ENCODE results near the gene DISC1. TPM values are rescaled to one million over a fixed set of nuclear protein-coding genes. Genes with fewer than 3 reads are reported as not detected.

DISC1 gene
- total RNA-seq, 2 experiments from 2014 or later: 1.7 to 2.0 TPM

DNA sequence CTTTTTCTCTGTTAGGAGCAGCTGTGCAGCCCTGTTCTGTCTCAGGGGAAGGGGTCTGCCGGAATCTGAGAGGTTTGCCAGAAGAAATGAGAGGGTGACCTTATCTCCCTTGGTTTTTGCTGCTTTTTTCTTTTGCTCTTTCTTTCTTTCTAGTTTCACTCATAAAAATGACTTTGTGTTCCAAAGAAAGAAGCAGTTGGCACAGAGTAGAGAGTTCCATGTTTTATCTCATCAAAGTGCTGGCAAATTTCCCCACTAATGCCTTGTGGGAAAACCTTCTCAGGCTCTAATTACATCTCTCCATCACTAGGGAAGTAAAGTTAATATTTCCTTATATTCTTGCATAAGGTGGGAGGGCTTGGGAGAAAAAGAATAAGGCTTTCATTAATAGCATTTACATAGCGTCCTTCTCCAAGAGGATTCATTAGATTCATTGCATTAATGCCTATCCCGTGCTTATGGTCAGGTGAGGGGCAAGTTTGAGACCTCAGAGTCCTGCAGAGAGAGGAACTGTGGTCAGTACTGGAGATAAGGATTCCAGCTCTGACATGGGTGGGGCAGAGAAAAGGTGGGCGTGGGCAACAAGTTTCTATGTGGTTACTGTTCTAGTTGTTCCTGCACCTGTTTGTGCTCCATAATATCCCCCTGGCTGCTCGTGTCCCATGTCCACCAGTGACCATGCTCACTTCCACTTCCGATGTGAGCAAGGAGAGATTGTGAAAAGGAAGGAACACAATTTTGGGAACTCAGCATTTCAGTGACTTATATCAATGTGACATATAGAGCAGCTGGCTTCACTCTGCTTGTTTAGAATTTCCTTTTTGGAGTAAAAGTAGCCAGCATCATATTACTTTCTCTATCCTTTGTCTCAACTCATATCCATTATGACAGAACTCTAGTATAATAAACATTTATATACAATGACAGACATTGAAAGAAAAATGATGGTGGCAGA is 79.5 kb downstream of the DISC1 start:
- peaks cover 1% of the 10 kb centered on the region for H3K4me1 Mint-ChIP-seq
- no peak overlapping the region for H3K4me3 Mint-ChIP-seq
- H3K9me3 Mint-ChIP-seq: no peaks in the 10 kb centered on the region
- H3K27ac Mint-ChIP-seq: no peak overlapping the region
- no peaks in the 10 kb centered on the region for H3K27me3 Mint-ChIP-seq
- peaks cover 9% of the 10 kb centered on the region for H3K36me3 Mint-ChIP-seq
- DNase-seq: no peak

DNA sequence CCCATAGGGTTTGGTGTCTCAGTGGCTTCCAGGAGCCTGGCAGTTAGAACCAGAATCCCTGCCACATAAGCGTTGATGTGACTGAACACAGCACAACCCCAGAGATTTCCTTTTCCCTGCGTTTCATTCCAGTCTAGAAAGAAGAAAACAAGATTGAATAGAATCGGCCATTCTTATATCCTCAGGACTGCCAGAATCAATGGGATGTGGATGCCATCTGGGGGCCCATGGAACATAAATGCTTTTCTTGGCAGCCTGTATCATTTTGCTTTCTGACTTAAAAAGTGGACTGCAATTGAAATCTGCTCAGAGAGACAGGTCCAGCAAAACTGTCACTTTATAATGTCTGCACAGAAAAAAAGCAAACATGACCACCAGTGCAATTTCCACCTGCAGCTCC is 80.3 kb downstream of the DISC1 start:
- Mint-ChIP-seq H3K36me3 (peaks cover 11% of the 10 kb centered on the region), H3K9me3 (no peaks in the 10 kb centered on the region), H3K27ac (no peak overlapping the region), H3K4me3 (no peak overlapping the region), H3K27me3 (no peaks in the 10 kb centered on the region), H3K4me1 (peaks cover 1% of the 10 kb centered on the region)
- DNase-seq: no peak

DNA sequence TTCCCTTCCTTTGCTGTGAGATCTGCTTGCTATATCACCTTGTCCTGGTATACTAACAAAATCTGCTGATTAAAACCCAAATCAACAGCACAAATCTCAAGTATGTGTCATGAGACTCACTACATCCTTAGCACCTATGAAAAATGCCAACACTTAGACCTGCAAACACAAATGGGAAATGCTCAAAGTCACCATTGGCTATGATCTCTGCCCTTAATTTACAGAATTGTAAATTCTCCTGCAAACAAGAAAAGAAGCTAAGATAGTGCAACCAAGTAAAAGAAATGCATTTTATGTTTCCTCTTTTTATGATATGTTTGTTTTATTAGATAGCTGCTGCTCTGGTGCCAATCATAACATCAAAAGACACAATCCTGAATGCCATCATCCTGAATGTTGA is 80.8 kb downstream of the DISC1 start:
- Mint-ChIP-seq H3K4me3 (no peak overlapping the region), H3K36me3 (peaks cover 11% of the 10 kb centered on the region), H3K27ac (no peak overlapping the region), H3K27me3 (no peaks in the 10 kb centered on the region), H3K9me3 (no peaks in the 10 kb centered on the region), H3K4me1 (peaks cover 1% of the 10 kb centered on the region)
- DNase-seq: no peak

DNA sequence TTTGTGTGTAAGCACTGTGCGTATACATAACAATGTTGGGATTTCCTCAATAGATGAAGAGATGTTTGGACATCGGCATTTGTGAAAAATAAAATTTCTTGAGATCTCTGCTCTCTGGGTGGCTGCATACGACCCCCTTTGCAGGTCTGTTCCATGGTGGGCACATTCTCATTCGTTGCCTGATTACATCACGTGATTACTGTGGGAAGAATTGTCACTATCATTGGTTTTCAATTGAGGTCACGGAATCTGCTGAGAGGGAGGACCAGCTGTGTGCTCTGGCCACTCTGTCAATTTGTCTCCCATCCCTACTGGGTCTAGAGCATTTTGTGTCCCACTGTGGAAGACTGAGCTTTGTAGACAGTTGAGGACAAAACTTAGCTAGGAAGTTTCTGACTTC is 81.8 kb downstream of the DISC1 start:
- Mint-ChIP-seq H3K27me3 (no peaks in the 10 kb centered on the region), H3K4me3 (no peak overlapping the region), H3K9me3 (peaks cover 7% of the 10 kb centered on the region), H3K4me1 (peaks cover 1% of the 10 kb centered on the region), H3K36me3 (peaks cover 9% of the 10 kb centered on the region), H3K27ac (no peak overlapping the region)
- DNase-seq: no peak

DNA sequence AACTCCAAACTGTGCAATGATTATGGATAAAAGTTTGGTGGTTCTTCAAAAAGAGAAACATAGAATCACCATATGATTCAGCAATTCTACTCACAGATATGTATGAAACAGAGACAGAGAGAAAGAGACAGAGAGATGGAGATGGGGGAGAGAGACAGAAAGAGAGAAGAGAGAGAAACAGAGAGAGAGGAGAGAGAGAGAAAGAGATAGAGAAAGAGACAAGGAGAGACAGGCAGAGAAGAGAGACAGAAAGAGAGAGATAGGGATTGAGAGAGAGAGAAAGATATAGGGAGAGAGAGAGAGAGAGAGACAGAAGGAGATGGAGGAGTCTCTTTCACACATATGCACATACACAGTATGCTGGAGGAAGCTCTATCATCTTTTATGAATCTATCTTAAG is 87.8 kb downstream of the DISC1 start:
- no peak for DNase-seq
- Mint-ChIP-seq H3K4me1 (peaks cover 2% of the 10 kb centered on the region), H3K27ac (no peak overlapping the region), H3K4me3 (no peak overlapping the region), H3K9me3 (peaks cover 9% of the 10 kb centered on the region), H3K36me3 (peaks cover 8% of the 10 kb centered on the region), H3K27me3 (no peaks in the 10 kb centered on the region)

DNA sequence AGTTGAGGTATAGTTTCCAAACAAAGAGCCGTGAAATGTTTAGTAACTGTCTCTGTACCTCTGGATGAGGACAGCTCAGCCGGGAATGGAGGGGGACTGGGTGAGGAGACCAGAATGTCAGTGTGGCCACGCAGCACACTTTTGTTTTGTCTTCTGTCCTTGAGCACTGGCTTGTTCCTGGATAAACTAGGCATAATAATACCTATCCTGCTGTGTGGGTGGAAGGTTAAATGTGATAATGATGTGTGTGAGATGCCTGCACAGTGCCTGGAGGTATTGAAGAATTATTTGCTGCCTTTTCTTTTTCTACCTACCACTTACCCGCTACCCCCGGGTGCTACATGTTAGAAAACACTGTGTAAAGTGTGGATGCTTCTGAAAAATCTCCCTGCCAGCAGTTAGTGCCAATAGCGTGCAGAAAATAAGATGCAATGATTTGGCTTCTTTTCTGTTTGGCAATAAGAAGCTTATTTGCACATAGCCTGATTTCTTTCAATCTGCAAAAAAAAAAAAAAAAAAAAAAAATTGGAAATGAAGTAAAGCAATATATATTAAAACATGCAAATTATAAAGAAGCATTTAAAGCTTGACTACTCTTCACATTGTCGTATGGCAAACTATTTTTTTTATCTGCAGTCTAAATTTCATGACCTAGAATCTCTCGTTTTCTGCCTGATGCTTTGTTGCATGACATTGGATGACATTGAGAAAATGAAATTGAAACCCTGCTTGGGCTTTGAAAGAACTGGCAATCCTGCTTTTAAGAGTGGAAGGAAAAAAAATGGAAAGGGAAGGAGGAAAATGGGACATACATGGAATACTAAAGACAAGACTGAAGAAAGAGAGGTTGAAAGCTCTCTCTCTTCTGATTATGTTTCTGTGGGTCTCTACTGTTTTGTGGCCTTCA is 89.5 kb downstream of the DISC1 start:
- Mint-ChIP-seq H3K27ac (no peak overlapping the region), H3K4me3 (no peak overlapping the region), H3K27me3 (no peaks in the 10 kb centered on the region), H3K36me3 (peaks cover 8% of the 10 kb centered on the region), H3K4me1 (peaks cover 7% of the 10 kb centered on the region), H3K9me3 (peaks cover 9% of the 10 kb centered on the region)
- DNase-seq: no peak

DNA sequence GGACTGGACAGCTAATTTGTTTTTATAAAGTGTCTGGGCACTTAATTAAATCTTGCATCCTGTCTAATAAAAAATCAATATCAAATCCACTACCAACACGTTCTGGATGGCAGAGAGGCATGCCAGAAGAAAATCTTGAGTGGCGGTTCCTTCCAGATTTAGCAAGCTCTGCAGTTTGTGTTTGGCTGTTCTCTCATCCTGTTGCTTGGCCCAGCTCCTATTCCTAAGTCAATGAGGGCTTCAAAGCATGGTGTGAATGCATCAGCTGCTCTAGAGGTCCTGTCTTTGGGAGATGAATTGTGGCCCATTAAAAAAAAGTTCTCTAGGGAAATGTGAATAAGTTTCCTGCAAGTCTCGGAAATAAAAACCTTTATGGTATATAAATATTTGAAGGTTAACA is 90.3 kb downstream of the DISC1 start:
- no peak overlapping the region for H3K27ac Mint-ChIP-seq
- no peak overlapping the region for H3K4me3 Mint-ChIP-seq
- H3K4me1 Mint-ChIP-seq: peaks cover 7% of the 10 kb centered on the region
- no peak for DNase-seq
- H3K27me3 Mint-ChIP-seq: no peaks in the 10 kb centered on the region
- peaks cover 7% of the 10 kb centered on the region for H3K36me3 Mint-ChIP-seq
- peaks cover 9% of the 10 kb centered on the region for H3K9me3 Mint-ChIP-seq

DNA sequence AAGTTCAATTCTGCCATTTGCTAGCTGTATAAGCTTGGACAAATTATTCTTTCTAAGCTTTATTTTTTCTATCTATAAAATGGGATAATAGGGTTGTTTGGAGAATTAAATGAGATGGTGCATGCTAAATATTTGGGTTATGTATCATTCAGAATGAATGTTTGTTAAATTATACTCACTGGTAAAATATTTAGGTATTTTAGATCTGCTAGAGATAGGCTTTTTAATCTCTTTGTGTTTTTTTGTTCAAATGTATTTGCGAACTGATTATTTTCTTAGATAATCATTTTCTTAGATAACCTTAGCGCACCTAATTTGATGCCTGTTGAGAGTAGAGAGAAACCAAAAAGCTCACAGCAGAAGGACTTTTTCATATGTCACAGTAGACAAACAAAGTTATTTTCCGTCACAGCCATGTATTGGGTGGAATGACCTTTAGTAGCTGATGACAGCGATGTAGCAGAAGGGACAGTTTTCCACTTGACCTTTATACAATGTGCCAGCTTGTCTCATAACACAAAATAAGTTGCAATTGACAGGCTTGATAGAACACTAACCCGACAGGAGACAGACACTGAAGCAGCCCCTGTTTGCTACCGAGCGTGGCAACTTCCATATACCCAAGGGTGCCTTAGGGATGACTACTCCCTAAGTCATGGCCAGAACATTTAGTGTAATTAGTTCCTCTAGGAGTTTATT is 93.0 kb downstream of the DISC1 start:
- peaks cover 7% of the 10 kb centered on the region for H3K4me1 Mint-ChIP-seq
- no peak overlapping the region for H3K27ac Mint-ChIP-seq
- no peak overlapping the region for H3K4me3 Mint-ChIP-seq
- H3K36me3 Mint-ChIP-seq: peaks cover 3% of the 10 kb centered on the region
- H3K9me3 Mint-ChIP-seq: no peaks in the 10 kb centered on the region
- no peaks in the 10 kb centered on the region for H3K27me3 Mint-ChIP-seq
- no peak for DNase-seq

DNA sequence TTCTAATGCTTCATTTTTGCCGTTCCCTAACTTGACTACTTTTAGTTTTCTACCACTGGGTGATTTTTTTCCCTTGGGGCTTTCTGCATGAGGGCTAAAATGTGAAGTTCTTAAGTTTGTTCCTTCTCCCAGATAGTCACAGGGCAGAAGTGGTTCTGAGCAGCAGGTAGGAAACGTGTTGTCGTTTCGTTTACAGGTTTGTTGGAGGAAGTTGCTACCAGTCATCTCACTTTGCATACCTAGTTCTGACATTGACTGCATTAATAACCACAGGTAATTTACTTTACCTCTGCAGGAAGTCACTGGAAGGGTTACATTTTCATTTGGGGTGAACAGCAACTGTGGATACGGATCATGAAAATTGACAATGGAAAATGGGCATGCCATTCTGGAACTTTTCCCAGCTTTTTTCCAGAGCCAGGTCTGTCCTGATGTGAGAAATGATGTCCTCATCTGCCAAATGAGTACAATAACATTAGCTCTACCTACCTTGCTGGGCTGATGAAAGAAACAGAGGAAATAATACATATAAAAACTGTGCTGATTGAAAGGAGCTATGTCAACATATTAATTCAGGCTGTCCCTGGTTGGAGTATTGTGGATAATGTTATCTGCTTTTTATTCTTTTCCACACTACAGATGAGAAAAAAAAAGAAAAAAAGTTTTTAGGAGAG is 94.2 kb downstream of the DISC1 start:
- H3K27ac Mint-ChIP-seq: no peak overlapping the region
- H3K36me3 Mint-ChIP-seq: peaks cover 3% of the 10 kb centered on the region
- no peaks in the 10 kb centered on the region for H3K27me3 Mint-ChIP-seq
- no peaks in the 10 kb centered on the region for H3K9me3 Mint-ChIP-seq
- H3K4me3 Mint-ChIP-seq: no peak overlapping the region
- peaks cover 7% of the 10 kb centered on the region for H3K4me1 Mint-ChIP-seq
- no peak for DNase-seq

DNA sequence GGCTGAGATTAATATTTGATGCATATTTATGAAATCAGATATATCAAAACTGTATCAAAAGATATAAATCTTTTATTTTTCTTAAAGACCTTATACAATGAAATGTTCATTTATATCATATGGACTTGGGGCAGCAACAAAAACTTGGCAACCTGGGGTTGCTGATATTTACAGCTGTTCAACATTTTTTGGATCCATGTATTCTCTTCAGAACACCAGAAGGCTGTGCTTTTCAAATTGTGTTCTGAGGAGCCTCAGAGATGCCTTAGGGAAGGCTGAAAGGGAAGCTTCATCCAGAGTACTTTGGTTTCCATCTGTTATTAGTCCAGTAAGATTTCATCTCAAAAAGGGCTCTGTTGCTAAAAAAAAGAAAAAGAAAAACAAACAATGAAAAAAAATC is 94.8 kb downstream of the DISC1 start:
- H3K9me3 Mint-ChIP-seq: no peaks in the 10 kb centered on the region
- H3K36me3 Mint-ChIP-seq: peaks cover 2% of the 10 kb centered on the region
- peaks cover 6% of the 10 kb centered on the region for H3K4me1 Mint-ChIP-seq
- no peak overlapping the region for H3K27ac Mint-ChIP-seq
- H3K4me3 Mint-ChIP-seq: no peak overlapping the region
- no peak for DNase-seq
- H3K27me3 Mint-ChIP-seq: no peaks in the 10 kb centered on the region

DNA sequence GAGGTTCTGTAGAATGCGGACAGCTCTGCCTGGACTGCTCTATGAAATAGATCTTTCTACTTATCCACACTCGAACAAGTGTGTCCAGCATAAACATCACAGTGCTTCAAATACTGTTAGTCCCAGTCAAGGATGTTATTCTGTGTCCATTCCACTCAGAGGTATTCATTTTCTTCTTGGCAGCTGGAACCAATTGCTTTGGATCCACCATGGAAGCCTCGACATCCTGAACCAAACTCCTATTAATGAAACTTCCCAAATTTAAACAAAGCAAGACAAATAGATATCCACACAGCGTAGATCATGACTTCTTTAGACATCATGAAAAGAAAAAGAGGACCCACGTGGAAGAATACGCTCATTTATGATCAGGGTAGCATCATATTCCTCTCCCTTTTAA is 95.8 kb downstream of the DISC1 start:
- Mint-ChIP-seq H3K9me3 (no peaks in the 10 kb centered on the region), H3K4me1 (peaks cover 5% of the 10 kb centered on the region), H3K4me3 (no peak overlapping the region), H3K27ac (no peak overlapping the region), H3K27me3 (no peaks in the 10 kb centered on the region), H3K36me3 (peaks cover 2% of the 10 kb centered on the region)
- no peak for DNase-seq

DNA sequence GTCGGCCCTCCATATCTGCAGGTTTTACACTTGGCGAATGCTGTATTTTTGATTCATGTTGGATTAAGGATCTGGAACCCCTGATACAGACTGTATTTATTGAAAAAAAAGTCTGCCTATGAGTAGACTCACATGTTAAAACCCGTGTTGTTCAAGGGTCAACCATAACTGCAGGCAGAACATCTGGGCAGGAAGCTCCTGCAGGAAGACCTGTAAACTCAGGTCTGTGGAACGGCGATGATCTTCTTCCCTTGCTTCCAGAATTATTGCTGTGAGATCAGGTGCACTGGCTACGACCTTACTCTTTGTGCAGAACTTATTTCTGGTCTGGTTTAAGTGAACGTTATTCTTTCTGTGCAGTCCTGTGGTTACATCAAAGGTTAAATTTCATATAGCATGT is 96.6 kb downstream of the DISC1 start:
- Mint-ChIP-seq H3K36me3 (no peaks in the 10 kb centered on the region), H3K27me3 (no peaks in the 10 kb centered on the region), H3K4me3 (no peak overlapping the region), H3K9me3 (no peaks in the 10 kb centered on the region), H3K4me1 (peaks cover 5% of the 10 kb centered on the region), H3K27ac (no peak overlapping the region)
- no peak for DNase-seq

DNA sequence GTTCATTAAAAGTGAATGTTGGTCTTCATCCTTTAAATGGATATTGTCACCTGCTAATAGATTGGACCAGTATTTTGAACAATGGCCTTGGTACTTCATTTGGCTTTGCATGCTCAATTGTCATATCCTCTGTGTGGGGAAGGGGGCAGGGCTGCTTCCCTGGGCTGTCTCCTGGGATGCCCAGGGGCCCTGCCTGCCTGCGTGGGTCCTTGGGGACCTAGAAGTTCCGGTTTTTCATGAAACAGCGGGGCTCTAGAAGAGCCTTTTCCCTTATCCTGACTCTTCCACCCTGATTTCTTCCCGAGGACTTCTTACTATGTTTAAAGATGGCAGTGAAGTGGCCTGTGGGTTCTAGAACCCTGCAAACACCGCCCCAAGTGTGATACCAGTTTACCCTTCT is 97.5 kb downstream of the DISC1 start:
- no peak overlapping the region for H3K4me3 Mint-ChIP-seq
- peaks cover 5% of the 10 kb centered on the region for H3K4me1 Mint-ChIP-seq
- H3K27me3 Mint-ChIP-seq: no peaks in the 10 kb centered on the region
- H3K9me3 Mint-ChIP-seq: no peaks in the 10 kb centered on the region
- no peaks in the 10 kb centered on the region for H3K36me3 Mint-ChIP-seq
- no peak overlapping the region for H3K27ac Mint-ChIP-seq
- no peak for DNase-seq

DNA sequence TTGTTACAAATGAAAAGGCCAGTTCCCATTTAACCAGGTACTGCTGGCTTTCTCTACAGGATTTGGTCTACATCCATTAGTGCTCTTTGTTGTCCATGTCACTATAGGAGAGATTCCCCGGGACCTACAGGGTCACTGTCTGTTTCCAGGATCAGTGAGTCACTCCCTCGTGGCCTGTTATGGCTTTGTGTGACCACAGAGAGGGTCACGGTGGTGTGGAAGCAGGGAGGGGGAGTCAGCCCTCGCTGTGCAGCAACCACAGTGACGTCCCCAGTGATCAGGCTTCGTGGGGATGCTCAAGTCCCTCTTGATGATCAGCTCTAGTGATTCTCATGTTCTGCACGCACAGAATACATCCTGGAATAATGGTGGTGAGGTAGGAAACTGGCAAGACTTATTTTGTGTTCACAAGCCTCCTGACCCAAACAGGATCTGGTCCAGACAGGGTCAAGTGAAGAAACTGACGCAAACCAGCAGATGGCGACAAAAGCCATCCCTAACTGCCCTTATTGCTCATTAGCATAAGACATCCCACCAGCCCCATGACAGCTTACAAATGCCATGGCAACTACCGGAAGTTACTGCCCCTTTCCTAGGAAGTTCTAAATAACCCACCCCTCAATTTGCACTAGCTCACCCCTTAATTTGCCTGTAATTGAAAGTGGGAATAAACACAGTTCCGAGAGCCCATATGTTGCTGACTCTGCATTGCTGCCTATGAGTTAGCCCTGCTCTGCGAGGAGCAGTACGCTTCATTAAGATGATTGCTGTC is 98.5 kb downstream of the DISC1 start:
- no peaks in the 10 kb centered on the region for H3K36me3 Mint-ChIP-seq
- H3K27ac Mint-ChIP-seq: no peak overlapping the region
- DNase-seq: peak; percentile 9
- no peaks in the 10 kb centered on the region for H3K27me3 Mint-ChIP-seq
- no peak overlapping the region for H3K4me3 Mint-ChIP-seq
- H3K9me3 Mint-ChIP-seq: no peaks in the 10 kb centered on the region
- no peaks in the 10 kb centered on the region for H3K4me1 Mint-ChIP-seq
